Measurements from ENCODE around the gene SP110. TPM values are rescaled to one million over a fixed set of nuclear protein-coding genes. Genes with fewer than 3 reads are reported as not detected.
"Not testable (repeated sequence)": the region's sequence is repeated elsewhere in the genome, so short reads cannot be mapped to it uniquely, and the experiment has no call there.

Gene SP110
- total RNA-seq, 2 donors from 2014 or later = 28.0 to 73.5 TPM

- DNase-seq (ENCODE audit: low spot score) = no peak
Measured at GRCh38 chr2:230127195-230127594, 92.6 kb downstream of the SP110 start.

GRCh38 chr2:230124757-230125431 is 94.9 kb downstream of the SP110 start:
- Histone ChIP-seq H3K27ac (no peak overlapping the region), H3K4me1 (ENCODE audit: control insufficient read depth in 1 of 2, low read depth in 2 of 2) (no peaks in the 10 kb centered on the region), H3K4me3 (peak overlapping the region; percentile 5), H3K9me3 (no peaks in the 10 kb centered on the region), H3K27me3 (replicated peaks; ENCODE audit: insufficient read depth) (no peaks in the 10 kb centered on the region), H3K36me3 (no peaks in the 10 kb centered on the region)
- TF ChIP-seq CTCF (IDR thresholded peaks at IDR 0.05) = no peak
- ATAC-seq (ENCODE audit: insufficient number of reproducible peaks, low FRiP score, low read depth) = no peak
- DNase-seq (ENCODE audit: low spot score) = no peak

More at GRCh38 chr2:230127195-230127594, 92.6 kb downstream of the SP110 start:
- no peaks in the 10 kb centered on the region for H3K4me1 ChIP-seq (ENCODE audit: control insufficient read depth in 1 of 2, low read depth in 2 of 2)
- no peak for TF ChIP-seq CTCF (IDR thresholded peaks at IDR 0.05)
- no peaks in the 10 kb centered on the region for H3K27me3 ChIP-seq (replicated peaks; ENCODE audit: insufficient read depth)
- H3K4me3 ChIP-seq = no peak overlapping the region
- H3K27ac ChIP-seq = no peak overlapping the region
- no peaks in the 10 kb centered on the region for H3K9me3 ChIP-seq
- no peak for ATAC-seq (ENCODE audit: insufficient number of reproducible peaks, low FRiP score, low read depth)
- H3K36me3 ChIP-seq = no peaks in the 10 kb centered on the region

GRCh38 chr2:230124235-230124634 is 95.5 kb downstream of the SP110 start:
- Histone ChIP-seq H3K27me3 (replicated peaks; ENCODE audit: insufficient read depth) (no peaks in the 10 kb centered on the region), H3K9me3 (no peaks in the 10 kb centered on the region), H3K27ac (no peak overlapping the region), H3K36me3 (no peaks in the 10 kb centered on the region), H3K4me3 (peak overlapping the region; percentile 5), H3K4me1 (ENCODE audit: control insufficient read depth in 1 of 2, low read depth in 2 of 2) (no peaks in the 10 kb centered on the region)
- DNase-seq (ENCODE audit: low spot score) = no peak
- ATAC-seq (ENCODE audit: insufficient number of reproducible peaks, low FRiP score, low read depth) = no peak
- no peak for TF ChIP-seq CTCF (IDR thresholded peaks at IDR 0.05)

GRCh38 chr2:230120376-230120775 is 99.4 kb downstream of the SP110 start:
- H3K36me3 ChIP-seq; H3K27ac ChIP-seq; DNase-seq (ENCODE audit: low spot score); ATAC-seq (ENCODE audit: insufficient number of reproducible peaks, low FRiP score, low read depth); H3K9me3 ChIP-seq; H3K4me1 ChIP-seq (ENCODE audit: control insufficient read depth in 1 of 2, low read depth in 2 of 2); H3K27me3 ChIP-seq (replicated peaks; ENCODE audit: insufficient read depth); H3K4me3 ChIP-seq: not testable (repeated sequence)

- DNase-seq (ENCODE audit: low spot score); H3K9me3 ChIP-seq; H3K4me3 ChIP-seq; ATAC-seq (ENCODE audit: insufficient number of reproducible peaks, low FRiP score, low read depth); H3K36me3 ChIP-seq; H3K4me1 ChIP-seq (ENCODE audit: control insufficient read depth in 1 of 2, low read depth in 2 of 2); H3K27me3 ChIP-seq (replicated peaks; ENCODE audit: insufficient read depth); H3K27ac ChIP-seq: not testable (repeated sequence)
Measured at GRCh38 chr2:230119827-230120226, 100.0 kb downstream of the SP110 start.

Other genes with a start within 250 kb of the SP110 start
- 1 to 10 TPM in 1 of 2 donors, under 1 TPM in 1; 0.54 to 3.0 TPM for gene SLC16A14, start 151.1 kb downstream of the SP110 start, total RNA-seq
- gene SP140, start 5.8 kb upstream of the SP110 start, total RNA-seq = 1 to 10 TPM in 1 of 2 donors, under 1 TPM in 1; 0.95 to 8.5 TPM
- gene SP140L, start 107.2 kb upstream of the SP110 start, total RNA-seq = 10 to 100 TPM; 11.4 to 11.5 TPM
- gene SP100, start 196.2 kb upstream of the SP110 start, total RNA-seq = 100 to 1,000 TPM; 125 to 193 TPM